Dermis microvascular lymphatic vessel endothelial cell (primary cell): ENCODE data around the gene IFNLR1. TPM values are rescaled to one million over a fixed set of nuclear protein-coding genes. Genes with fewer than 3 reads are reported as not detected.
A peak's percentile ranks its signal among the peaks of the same experiment; 100 is the strongest.

Source experiments
- DNase-seq, 2 donors: peaks; one replicate each; pipeline versions ENCODE4 v3.0.0 to v3.0.0-alpha.2; 2010; ENCODE audit warnings: low read depth in 2 of 2
- total RNA-seq: library from RNA; depleted of rRNA; stranded (reverse); fragments of >200 nt; gene quantifications from 2 replicates; pipeline ENCODE4 v1.2.1, GENCODE V29; 2014

The IFNLR1 gene
- total RNA-seq, 1 donor from 2014 or later: under 0.01 TPM

DNA sequence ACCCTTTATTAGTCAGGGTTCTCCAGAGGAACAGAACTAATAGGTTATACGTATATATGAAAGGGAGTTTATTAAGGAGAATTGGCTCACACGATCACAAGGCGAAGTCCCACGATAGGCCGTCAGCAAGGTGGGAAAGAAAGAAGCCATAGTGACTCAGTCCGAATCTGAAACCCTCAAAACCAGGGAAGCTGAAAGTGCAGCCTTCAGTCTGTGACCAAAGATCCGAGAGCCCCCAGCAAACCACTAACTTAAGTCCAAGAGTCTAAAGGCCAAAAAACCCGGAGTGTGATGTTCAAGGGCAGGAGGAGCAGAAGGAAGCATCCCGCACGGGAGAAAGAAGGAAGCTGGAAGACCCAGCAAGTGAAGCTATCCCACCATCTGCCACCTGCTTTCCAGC, 9.9 kb downstream of the IFNLR1 start:
- no peak for DNase-seq

- DNase-seq: no peak
Measured at GRCh38 chr1:24175033-24175755, 11.9 kb downstream of the IFNLR1 start.

DNA sequence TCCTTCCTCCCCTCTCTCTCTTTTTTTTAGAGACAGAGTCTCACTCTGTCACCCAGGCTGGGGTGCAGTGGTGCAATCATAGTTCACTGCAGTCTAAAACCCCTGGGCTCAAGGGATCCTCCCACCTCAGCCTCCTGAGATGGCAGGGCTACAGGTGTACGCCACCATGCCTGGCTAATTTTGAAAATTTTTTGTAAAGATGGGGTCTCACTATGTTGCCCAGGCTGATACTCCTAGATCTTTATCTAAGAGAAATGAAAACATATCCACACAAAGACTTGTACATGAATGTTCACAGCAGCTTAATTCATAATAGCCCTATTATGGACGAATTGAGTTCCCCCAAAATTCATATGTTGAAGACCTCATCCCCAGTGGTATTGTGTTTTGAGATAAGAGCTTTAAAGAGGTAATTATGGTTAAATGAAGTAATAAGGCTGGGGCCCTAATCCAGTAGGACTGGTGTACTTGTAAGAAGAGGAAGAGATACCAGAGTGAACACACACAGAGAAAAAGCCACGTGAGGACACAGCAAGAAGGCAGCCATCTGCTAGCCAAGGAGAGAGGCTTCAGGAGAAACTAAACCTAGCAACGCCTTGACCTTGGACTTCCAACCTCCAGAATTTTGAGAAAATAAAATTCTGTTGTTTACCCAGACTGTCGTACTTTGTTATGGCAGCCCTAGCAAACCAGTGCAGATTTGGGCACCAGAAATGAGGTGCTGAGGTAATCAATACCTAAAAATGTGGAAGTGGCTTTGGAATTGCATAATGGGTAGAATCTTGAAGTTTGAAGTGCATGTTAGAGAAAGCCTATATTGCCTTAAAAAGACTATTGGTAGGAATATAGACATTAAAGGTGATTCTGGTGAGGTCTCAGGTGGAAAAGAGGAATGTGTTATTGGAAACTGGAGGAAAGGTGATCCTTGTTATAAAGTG, 13.2 kb downstream of the IFNLR1 start:
- no peak for DNase-seq

DNA sequence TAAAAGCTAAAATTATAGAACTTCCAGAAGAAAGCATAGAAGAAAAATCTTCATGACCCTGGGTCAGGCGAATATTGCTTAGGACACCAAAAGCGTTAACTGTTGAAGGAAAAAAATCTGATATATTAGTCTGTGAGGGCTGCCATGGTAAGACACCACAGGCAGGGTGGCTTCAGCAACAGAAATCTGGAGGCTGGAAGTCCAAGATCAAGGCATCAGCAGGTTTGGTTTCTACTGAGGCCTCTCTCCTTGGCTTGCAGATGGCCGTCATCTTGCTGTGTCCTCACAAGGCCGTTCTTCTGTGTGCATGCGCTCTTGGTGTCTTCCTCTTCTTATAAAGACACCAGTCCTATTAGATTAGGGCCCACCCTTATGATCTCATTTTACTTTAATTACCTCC, 14.5 kb downstream of the IFNLR1 start:
- DNase-seq: no peak

GRCh38 chr1:24169286-24169685, 17.8 kb downstream of the IFNLR1 start:
- DNase-seq: no peak

- DNase-seq: no peak
Measured at GRCh38 chr1:24168245-24168644, 18.8 kb downstream of the IFNLR1 start.

DNA sequence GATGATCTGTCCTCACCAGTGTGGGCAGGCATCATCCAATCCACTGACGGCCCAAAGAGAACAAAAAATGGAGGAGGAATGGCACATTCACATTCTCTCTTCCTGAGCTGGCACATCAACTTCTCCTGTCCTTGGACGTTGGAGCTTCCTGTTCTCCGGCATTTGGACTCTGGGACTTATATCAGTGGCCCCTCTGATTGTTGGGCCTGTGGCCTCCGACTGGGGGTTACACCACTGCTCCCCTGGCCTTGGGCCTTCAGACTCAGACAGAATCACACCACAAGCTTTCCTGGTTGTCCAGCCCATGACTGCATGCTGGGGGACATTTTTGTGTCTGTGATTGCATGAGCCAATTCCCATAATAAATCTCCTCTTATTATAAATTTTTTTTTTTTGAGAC, 20.1 kb downstream of the IFNLR1 start:
- DNase-seq: no peak

- no peak for DNase-seq
Measured at GRCh38 chr1:24165500-24165899, 21.6 kb downstream of the IFNLR1 start.

GRCh38 chr1:24164004-24164403, 23.1 kb downstream of the IFNLR1 start:
- DNase-seq: no peak

GRCh38 chr1:24162201-24162600, 24.9 kb downstream of the IFNLR1 start:
- DNase-seq: no peak

DNA sequence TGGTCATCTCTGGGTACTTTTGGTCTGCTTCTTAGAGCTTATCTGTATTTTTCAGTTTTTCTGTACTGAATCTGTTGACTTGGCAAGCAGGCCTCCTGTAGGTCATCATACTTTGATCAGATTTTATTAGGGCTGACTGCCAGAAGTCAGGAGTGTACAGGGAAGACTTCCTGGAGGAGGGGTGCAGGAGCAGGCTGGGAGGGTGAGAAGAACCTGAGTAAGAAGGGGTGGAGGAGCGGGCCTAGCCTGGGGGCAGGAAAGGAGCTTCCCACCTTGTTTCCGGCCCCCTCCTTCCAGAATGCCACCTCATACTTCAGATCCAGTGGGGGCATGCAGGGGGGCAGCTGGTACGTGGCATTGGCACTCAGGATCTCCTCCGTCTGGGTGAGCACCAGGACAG, 25.8 kb downstream of the IFNLR1 start:
- DNase-seq: no peak

- no peak for DNase-seq
Measured at GRCh38 chr1:24159366-24159765, 27.7 kb downstream of the IFNLR1 start.

DNA sequence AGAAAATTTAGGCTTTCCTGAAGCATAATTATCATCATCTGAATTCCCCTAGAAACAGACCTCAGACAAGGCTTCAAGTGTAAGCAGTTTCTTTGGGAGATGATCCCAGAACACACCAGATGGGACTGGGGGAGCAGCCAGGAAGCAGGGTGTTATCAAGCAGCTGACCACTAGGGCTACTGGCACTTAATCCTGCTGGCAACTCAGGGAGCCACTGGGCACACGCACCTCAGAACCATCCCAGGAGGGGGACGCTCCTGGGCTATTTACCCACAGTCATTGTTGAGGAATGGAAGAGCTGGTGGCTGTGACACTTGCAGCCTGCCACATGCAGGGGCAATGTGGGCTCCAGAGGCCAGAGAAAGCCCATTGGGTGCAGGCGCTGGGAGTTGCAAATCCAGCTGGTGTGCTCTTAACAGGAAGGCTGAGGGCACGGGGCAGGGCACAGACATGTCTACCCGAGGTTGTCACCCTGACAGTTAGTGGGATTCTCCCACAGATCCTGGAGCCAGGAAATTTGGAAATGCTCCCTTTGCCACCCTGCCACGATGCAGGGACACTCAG, 29.1 kb downstream of the IFNLR1 start:
- no peak for DNase-seq

GRCh38 chr1:24156542-24157260, 30.4 kb downstream of the IFNLR1 start:
- DNase-seq: no peak

DNA sequence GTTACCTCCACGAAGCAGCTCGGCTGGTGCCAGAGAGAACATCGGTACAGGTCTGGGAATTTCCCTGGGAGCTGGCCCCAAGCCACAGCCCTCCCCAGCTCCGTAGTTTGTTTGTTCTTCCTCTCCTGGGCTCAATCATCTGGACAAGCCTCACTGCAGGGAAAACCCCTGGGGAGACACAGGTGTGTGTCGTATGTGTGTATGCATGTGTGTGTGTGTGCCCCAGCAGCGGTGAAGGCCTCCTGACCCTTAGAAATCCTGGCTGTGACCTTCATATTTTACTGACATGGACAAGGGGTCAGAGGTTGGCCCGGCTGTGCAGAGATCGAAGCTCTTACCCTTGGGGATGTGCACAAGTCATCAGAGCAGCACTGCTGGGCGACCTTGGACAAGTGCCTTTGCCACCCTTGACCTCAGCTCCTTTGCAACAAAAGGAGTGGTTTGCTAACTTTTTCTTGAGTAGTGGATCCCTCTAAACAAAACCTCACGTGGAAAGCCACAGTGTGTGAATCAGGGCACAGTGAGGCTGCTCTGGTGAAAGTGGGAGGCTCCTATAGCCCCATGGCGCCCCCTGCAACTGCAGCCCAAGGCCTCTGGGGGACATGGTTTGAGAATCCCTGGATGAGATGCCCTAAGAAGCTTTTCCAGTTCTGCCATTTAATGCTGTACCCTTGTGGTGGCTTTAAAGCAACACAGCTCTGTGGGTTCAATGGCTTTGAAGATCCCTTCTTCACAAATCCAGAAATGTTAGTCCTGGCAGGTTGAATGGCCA, 31.9 kb downstream of the IFNLR1 start:
- DNase-seq: no peak

- no peak for DNase-seq
Measured at GRCh38 chr1:24154215-24154614, 32.9 kb downstream of the IFNLR1 start.

DNA sequence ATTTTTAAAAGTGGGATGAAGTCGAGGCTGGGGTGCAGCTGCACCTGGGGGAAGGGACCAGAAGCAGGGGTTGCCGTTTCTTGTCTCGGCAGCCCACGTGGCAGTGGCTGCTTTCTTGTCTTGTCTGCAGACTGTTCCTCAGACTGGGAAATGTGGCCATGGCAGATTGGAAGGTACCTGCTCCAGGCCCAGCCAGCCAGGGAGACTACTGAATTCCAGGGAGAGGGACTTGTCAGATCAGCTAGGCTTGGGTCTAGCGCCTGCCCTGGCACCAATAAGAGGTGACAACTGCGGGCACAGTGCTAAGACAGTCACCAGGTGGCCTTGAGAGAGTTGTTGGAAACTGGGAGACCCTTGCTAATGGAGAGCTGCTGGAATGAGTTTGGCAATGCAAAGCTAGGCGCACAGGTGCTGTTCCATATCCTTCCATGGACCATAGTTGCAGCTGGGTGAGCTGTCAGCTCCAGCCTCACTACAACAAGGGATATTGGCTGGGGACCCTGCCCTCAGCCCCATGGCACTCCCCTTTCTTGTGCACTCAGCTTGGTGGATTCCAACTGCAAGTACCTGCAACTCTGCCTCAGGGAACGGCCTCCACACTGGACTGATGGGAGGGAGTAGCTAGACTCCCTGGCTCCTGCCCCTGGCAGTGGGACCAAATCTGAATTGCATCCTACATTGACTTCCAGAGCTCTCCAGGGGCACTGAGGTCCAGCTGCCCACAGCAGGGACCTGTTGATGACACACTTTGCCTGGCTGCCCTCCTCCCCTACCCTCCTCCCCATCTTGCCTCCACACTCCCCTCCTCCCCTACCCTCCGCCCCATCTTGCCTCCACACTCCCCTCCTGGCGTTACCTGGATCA, 34.2 kb downstream of the IFNLR1 start:
- DNase-seq: no peak

DNA sequence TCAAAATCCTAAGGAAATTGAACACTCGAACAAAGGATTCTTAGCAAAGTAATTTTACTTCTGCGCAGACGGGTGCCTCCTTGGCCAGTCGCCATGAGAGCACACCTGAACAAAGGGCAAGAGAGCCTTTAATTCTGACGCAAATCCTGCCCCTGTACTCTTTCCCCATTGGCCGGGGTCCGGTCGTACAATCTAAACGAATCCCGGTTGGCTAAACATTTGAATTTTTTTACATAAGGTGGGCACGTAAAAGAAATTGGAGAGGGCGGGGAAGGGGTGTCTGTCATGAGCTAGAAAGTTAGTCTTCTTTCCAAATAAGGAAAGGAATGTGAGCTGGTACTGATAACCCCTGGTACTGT, 35.9 kb downstream of the IFNLR1 start:
- no peak for DNase-seq

- peak; percentile 46 to 75 for DNase-seq
Measured at GRCh38 chr1:24150234-24151174, 36.6 kb downstream of the IFNLR1 start.
